NB4 (cell line): ENCODE results near the gene WDFY3.

Source experiments
- DNase-seq: peaks from one replicate; pipeline ENCODE4 v3.0.0; 2010; ENCODE audit warnings: low read depth
- H3K4me3 ChIP-seq: one replicate; pipeline ENCODE4 v1.5.1; 2011; ENCODE audit warnings: mild to moderate bottlenecking, low read depth, low read length, moderate library complexity
- MAX ChIP-seq: IDR thresholded peaks from 2 replicates; pipeline ENCODE4 v1.6.1; 2011; ENCODE audit warnings: low read depth, low read length
- MYC ChIP-seq: IDR thresholded peaks from 2 replicates; pipeline ENCODE4 v1.6.1; 2011; ENCODE audit warnings: low read depth, low read length
- POLR2A ChIP-seq: IDR thresholded peaks from 2 replicates; pipeline ENCODE4 v1.6.1; 2011; ENCODE audit warnings: mild to moderate bottlenecking; ENCODE audit not compliant: insufficient read length; ENCODE audit errors: extremely low read depth
- TF ChIP-seq, protein P1 (sequence below): IDR thresholded peaks from one replicate; pipeline ENCODE4 v1.5.1; 2012; ENCODE audit warnings: low read depth, low read length

Gene WDFY3

DNA sequence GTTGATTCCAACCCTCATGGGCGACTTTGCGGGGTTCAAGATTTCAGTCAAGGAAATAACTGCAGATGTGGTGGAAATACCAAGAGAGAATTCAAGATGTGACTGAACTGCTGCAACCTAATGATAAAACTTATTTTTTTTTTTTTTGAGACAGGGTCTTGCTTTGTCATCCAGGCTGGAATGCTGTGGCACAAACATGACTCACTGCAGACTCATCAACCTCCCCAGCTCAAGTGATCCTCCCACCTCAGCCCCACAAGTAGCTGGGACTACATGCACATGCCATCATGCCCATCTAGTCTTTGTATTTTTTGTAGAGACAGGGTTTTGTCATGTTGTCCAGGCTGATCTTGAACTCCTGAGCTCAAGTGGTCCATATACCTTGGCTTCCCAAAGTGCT lies 19.5 kb upstream of the WDFY3 start:
- no peak overlapping the region for H3K4me3 ChIP-seq
- DNase-seq, result no peak
- TF ChIP-seq MYC (no peak), MAX (no peak), POLR2A (no peak)
- TF ChIP-seq, protein P1, sequence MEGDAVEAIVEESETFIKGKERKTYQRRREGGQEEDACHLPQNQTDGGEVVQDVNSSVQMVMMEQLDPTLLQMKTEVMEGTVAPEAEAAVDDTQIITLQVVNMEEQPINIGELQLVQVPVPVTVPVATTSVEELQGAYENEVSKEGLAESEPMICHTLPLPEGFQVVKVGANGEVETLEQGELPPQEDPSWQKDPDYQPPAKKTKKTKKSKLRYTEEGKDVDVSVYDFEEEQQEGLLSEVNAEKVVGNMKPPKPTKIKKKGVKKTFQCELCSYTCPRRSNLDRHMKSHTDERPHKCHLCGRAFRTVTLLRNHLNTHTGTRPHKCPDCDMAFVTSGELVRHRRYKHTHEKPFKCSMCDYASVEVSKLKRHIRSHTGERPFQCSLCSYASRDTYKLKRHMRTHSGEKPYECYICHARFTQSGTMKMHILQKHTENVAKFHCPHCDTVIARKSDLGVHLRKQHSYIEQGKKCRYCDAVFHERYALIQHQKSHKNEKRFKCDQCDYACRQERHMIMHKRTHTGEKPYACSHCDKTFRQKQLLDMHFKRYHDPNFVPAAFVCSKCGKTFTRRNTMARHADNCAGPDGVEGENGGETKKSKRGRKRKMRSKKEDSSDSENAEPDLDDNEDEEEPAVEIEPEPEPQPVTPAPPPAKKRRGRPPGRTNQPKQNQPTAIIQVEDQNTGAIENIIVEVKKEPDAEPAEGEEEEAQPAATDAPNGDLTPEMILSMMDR, result no peak

GRCh38 chr4:84977396-84977795 lies 10.9 kb upstream of the WDFY3 start:
- no peak for TF ChIP-seq MAX
- TF ChIP-seq MYC, result no peak
- TF ChIP-seq, protein P1, result no peak
- no peak for TF ChIP-seq POLR2A
- no peak overlapping the region for H3K4me3 ChIP-seq
- DNase-seq, result no peak

DNA sequence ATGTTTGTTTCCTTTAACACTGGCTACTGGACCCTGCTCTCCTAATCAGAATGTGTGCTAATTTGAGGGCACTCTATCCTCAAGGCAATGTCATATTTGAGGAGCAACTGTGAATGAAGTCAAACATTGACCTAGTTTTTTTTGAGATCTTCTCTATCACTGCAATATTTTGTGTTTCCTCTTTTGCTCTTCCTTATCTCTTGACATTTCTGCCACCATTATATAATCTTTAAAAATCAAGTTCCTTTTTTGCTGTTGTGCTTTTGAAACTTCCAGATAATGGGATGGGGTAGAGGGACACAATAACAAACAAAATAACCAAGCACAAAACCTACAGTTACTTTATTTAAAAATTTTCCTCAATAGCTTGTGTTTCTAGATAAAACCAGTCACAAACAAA lies 7.4 kb upstream of the WDFY3 start:
- DNase-seq, result peak; percentile 9
- no peak overlapping the region for H3K4me3 ChIP-seq
- TF ChIP-seq MYC (no peak), POLR2A (no peak), MAX (no peak)
- TF ChIP-seq, protein P1, result no peak

- no peak overlapping the region for H3K4me3 ChIP-seq
- DNase-seq, result peak; percentile 66
Measured at GRCh38 chr4:84971319-84971932, 4.9 kb upstream of the WDFY3 start.

GRCh38 chr4:84968925-84969324 lies 2.4 kb upstream of the WDFY3 start:
- H3K4me3 ChIP-seq, result no peak overlapping the region
- no peak for DNase-seq
- no peak for TF ChIP-seq MYC
- TF ChIP-seq MAX, result no peak
- no peak for TF ChIP-seq POLR2A
- TF ChIP-seq, protein P1, result no peak

More at GRCh38 chr4:84971319-84971932, 4.9 kb upstream of the WDFY3 start:
- TF ChIP-seq, protein P1, result no peak
- TF ChIP-seq MAX, result no peak
- no peak for TF ChIP-seq MYC
- TF ChIP-seq POLR2A, result no peak
